Measurements from ENCODE around the gene DNMBP. TPM values are rescaled to one million over a fixed set of nuclear protein-coding genes. Genes with fewer than 3 reads are reported as not detected.
"Not testable (repeated sequence)": the region's sequence is repeated elsewhere in the genome, so short reads cannot be mapped to it uniquely, and the experiment has no call there.

The DNMBP gene
- total and polyA plus RNA-seq, 12 donors: 5.1 to 8.1 (median 7.1) TPM

DNA sequence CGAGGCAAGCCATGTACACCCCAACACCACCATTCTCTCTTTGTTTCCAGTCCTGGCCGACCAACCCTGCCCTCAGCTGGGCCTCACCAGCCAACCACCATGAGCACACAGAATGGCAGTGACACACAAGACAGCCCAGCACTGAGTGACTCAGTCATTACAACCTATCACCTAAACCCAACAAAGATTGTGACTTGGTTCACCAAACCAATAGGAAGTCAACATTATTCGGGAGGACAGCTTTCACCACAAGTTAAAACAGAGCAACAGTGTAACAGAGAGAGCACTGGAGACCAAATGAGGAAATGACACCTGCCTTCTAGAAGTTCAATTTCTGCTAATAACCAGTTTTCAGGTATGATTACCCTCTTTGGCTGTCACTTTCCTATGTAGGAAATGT is 72.1 kb downstream of the DNMBP start:
- Histone ChIP-seq H3K27me3 (no peaks in the 10 kb centered on the region), H3K4me3 (no peak overlapping the region), H3K4me1 (peaks cover 0 to 10% (median 2%) of the 10 kb centered on the region in 9 donors), H3K36me3 (no peaks in the 10 kb centered on the region), H3K9me3 (no peaks in the 10 kb centered on the region), H3K27ac (no peak overlapping the region)
- DNase-seq: no peak
- no peak for ATAC-seq
- 95 to 99% methylated on average over 3 of the region's 3 CpGs for WGBS, 2 donors
- TF ChIP-seq, protein P1, sequence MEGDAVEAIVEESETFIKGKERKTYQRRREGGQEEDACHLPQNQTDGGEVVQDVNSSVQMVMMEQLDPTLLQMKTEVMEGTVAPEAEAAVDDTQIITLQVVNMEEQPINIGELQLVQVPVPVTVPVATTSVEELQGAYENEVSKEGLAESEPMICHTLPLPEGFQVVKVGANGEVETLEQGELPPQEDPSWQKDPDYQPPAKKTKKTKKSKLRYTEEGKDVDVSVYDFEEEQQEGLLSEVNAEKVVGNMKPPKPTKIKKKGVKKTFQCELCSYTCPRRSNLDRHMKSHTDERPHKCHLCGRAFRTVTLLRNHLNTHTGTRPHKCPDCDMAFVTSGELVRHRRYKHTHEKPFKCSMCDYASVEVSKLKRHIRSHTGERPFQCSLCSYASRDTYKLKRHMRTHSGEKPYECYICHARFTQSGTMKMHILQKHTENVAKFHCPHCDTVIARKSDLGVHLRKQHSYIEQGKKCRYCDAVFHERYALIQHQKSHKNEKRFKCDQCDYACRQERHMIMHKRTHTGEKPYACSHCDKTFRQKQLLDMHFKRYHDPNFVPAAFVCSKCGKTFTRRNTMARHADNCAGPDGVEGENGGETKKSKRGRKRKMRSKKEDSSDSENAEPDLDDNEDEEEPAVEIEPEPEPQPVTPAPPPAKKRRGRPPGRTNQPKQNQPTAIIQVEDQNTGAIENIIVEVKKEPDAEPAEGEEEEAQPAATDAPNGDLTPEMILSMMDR (IDR thresholded peaks at IDR 0.05): no peak
- intact Hi-C loops (cut with DNase I): no loop called here

DNA sequence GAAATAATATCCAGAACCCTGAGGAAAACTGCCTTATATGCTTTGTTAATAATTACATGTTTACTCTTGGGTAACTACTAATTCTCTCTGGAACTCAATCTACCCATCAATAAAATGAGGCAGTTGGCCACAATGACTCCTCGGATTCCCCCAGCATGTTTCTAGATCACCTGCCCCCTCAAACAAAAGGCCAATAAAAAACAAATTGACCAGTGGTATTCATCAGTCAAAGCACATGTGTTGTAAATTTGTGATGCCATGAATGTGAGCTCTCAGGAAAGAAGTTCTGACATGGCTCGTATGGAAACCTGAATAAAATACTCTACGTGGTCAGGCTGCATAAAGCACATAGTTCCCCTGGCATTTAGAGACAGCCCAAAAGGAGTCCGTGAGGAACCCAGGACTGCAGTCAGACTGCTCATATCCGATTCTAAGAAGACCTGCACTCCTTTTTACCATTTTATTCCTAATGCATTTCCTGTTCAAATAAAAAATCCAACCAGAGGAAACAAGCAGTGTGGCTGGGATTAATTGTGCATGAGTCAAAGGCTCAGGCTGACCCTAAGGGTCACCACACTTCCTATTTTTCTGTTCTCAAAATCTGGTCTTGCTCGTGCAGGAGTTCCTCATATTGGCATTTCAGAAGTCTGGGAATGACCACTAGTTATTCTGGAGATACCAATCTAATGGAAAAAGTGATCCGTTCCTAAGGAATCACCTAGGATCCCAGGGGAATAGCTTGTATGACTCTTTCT is 77.4 kb downstream of the DNMBP start:
- H3K36me3 ChIP-seq; DNase-seq; H3K27me3 ChIP-seq; intact Hi-C loops (cut with DNase I); H3K4me3 ChIP-seq; H3K9me3 ChIP-seq: not testable (repeated sequence)
- ATAC-seq: peak; percentile 53 to 81 (median 78)
- Histone ChIP-seq H3K4me1 (peaks cover 0 to 44% (median 15%) of the 10 kb centered on the region in 9 donors), H3K27ac (peak overlapping the region in 3 of 10 donors; percentile 30 to 46 (median 31))
- 52 to 66% methylated on average over 4 of the region's 7 CpGs for WGBS, 2 donors

DNA sequence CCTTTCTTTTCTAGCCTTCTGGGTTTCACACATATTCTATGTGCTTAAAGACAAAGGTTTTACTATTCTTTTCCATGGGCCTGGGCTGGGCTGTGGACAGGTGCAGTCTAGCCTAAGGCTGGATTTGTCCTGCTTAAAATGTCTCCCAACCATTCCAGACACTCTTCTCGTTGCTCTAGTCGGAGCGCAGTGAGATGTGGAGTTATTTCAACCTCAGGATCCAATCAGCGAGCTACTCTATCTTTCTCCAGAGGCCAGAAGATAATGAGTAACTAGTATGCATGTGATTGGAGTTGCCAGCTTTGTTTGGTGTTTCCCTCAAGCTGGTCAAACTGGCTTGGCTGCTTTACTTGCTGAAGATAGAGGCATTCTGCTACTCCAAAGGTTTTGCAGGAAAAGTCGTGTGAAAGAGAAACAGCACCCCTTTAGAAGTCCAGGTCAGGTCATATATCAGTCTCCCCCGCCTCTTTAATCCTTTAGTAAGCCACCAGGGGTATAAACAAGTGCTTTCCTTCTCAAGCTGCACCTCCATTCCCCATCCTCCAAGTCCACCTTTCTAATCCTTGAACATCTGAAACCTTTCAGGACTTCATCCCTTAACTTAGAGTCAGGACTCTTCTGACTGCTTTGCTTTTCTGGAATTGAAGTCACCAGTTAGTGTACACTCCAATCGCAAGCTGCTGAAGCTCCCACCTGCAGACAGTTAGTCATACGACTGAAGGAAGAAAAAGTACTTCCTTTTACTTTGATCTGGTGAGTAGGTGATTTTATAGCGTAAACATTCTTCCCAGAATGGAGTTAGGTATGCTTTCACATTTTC is 78.8 kb downstream of the DNMBP start:
- ATAC-seq (no peak), DNase-seq (no peak)
- Histone ChIP-seq H3K27me3 (no peaks in the 10 kb centered on the region), H3K36me3 (peaks cover 0 to 7% (median 0%) of the 10 kb centered on the region in 9 donors), H3K27ac (peak overlapping the region in 1 of 10 donors; percentile 30), H3K9me3 (no peaks in the 10 kb centered on the region), H3K4me3 (no peak overlapping the region), H3K4me1 (peaks cover 0 to 56% (median 29%) of the 10 kb centered on the region in 9 donors)
- TF ChIP-seq, protein P1 (IDR thresholded peaks at IDR 0.05): no peak
- 72 to 87% methylated on average over 9 of the region's 9 CpGs for WGBS, 2 donors
- intact Hi-C loops (cut with DNase I): no loop called here

DNA sequence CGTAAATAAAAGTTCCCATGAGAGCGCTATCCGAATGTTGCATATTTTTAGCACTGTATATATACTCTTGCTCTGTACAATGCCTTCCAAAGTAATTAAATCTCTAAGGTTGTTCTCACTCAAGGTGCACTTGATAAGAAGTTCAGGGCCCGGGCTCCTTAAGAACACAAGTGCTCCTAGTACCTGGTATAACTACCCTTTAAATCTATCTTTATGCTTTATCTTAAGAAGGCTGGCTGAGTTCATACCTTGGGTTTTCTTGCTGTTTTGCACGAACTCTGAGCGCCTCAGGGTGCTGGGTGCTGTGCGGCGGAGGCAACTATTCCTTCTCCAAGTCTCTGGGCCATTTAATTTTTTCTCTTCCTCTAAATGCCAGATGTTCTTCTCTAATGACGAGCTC is 80.4 kb downstream of the DNMBP start:
- H3K9me3 ChIP-seq: no peaks in the 10 kb centered on the region
- H3K4me3 ChIP-seq: no peak overlapping the region
- TF ChIP-seq, protein P1 (IDR thresholded peaks at IDR 0.05): no peak
- H3K27ac ChIP-seq: no peak overlapping the region
- ATAC-seq: no peak
- H3K27me3 ChIP-seq: no peaks in the 10 kb centered on the region
- WGBS, 2 donors: 87 to 92% methylated on average over 9 of the region's 9 CpGs
- DNase-seq: no peak
- peaks cover 0 to 7% (median 0%) of the 10 kb centered on the region in 9 donors for H3K36me3 ChIP-seq
- intact Hi-C loops (cut with DNase I): loop anchor here in 1 of 10 donors (5.0 to 10.0 kb wide), 2 partner anchors 43 to 75 kb away; partner anchors contain the start of gene DNMBP
- peaks cover 0 to 64% (median 34%) of the 10 kb centered on the region in 9 donors for H3K4me1 ChIP-seq
